ENCODE data around the gene ADGRB3.
"Not testable (repeated sequence)": the region's sequence is repeated elsewhere in the genome, so short reads cannot be mapped to it uniquely, and the experiment has no call there.

ADGRB3 gene

DNA sequence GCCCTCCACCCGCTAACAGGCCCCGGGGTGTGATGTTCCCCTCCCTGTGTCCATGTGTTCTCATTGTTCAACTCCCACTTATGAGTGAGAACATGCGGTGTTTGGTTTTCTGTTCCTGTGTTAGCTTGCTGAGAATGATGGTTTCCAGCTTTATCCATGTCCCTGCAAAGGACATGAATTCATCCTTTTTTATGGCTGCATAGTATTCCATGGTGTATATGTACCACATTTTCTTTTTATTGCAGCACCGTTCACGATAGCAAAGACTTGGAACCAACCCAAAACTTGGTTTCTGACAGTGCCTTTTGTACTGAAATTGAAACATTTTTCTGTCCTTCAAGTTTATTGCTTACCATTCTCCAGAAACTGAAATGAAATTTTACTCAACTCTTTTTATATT lies 653.1 kb downstream of the ADGRB3 start:
- DNase-seq, result not testable (repeated sequence)

- no peak for DNase-seq
Measured at GRCh38 chr6:69289689-69290495, 654.8 kb downstream of the ADGRB3 start.

- DNase-seq, result no peak
Measured at GRCh38 chr6:69293471-69293870, 658.4 kb downstream of the ADGRB3 start.

DNA sequence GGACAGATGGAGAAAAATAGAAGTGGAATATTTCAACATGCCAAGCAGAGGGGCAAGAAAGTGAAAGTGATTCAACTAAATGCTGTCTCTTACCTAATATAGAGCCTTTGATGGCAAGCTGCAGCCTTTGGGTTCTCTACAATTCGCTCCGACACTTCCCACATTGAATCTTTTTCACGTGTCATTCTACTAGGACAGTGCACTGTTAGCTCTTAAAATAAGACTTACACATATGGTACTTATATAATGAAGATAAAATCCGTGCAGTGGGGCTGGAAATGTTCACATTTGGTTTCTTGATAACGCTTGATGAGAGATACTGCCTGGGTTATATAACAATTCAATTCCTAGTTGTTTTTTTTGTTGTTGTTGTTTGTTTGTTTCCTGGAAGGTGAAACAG lies 659.3 kb downstream of the ADGRB3 start:
- no peak for DNase-seq

- DNase-seq, result no peak
Measured at GRCh38 chr6:69294862-69295261, 659.8 kb downstream of the ADGRB3 start.

DNA sequence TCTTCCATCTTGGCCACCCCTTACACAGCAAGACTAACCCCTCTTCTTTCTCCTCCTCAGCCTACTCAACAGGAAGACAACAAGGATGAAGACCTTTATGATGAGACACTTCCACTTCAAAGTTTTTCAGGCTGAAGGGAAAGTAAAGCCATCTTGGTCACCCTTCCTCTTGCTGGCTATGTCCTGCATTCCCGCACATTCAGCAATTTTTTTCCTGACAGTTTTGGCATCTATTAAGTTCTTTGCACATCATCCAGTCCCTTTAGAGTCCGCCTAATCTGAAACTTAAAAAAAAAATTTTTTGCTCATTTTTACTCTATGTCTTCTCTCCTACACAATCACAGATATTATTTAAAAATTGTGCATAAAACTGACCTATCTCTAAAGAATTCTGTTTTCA lies 668.3 kb downstream of the ADGRB3 start:
- DNase-seq, result no peak

DNA sequence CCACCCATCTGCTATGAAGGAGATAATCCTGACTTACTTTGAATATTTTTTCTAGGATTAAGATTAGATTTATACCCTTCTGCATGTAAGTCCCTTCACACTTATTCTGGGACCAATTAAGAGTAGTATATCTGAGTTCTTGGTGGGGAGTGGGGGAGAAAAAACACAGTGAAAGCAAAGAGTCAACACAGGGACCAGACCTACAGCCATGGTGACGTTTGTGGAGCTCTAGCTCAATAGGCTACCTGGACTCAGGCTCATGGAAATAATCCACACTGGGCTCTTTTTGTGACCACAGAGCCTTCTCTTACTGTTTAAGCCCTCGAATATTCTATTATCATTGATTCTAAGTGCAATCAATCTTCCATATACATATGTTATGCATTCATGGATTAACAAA lies 670.4 kb downstream of the ADGRB3 start:
- DNase-seq, result no peak

DNA sequence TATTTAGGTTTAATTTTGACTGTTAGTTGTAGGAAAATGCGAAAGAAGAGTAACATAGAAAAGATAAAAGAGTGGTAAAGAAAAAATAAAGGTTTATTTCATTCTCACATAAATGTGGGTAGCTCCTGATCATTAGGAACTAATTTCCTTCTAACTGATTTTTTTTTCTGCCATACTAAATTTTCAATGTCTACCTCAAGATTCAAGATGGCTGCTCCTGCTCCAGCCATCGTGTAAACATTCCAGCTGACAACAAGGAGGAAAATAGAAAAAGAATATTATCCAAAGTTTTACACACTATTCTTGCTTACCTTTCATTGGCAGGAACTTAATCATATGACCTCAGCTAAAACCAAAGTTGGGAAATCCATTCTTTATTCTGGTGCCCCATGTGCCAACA lies 673.5 kb downstream of the ADGRB3 start:
- DNase-seq, result no peak

DNA sequence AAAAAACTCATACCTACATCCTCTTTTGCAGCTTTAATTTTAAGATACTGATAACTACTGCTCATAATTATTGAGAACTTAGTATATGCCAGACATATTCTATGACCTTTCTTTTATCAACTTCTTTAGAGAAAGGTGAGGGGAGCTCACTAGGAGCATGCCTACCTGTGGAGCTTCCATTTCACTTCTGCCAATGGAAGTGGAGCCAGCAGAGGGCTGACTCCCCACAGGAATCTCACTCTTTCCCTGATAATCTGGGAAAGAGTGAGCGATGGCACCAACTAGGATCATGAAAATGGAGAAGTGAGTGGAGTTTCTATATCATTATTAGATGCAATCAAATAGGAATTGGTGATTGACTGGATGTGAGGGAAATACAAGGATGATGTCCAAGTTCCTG lies 676.8 kb downstream of the ADGRB3 start:
- no peak for DNase-seq

GRCh38 chr6:69314001-69314400 lies 678.9 kb downstream of the ADGRB3 start:
- no peak for DNase-seq

DNA sequence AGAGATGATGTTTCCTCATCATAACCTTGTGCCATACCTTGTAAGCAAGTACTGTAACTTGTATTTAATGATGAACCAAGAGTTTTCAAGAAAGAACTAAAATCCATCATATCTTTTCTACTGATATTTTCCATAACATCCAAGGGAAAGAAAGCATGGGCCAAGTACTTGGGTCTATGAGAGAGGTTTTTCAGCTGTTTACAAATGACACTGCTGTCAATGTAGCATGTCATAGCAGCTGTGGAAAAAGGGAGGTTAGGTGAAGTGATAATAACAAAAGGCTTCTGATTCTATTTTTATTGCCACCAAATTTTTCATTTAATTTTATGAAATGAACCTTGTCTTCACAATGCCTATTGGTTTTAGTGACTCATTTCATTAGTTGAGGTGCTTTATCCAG lies 679.4 kb downstream of the ADGRB3 start:
- no peak for DNase-seq

GRCh38 chr6:69331886-69332285 lies 696.8 kb downstream of the ADGRB3 start:
- no peak for DNase-seq

DNA sequence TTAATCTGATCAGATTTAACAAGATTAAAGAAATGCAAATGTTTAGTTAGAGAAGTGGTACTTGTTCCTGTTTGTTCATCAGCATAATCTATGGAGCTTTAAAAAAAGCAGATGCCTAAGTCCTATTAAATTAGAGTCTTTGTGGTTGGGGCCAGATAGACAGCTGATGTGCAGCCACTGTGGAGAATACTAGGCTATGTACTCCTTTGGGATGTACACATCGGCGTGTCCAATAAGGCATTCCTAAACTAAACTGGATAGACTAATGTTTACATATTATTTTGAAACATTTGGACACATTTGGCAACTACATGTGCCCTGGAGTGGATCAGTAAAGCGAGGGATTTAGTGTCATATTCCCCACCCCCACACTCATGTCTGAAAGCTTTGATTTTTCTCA lies 702.2 kb downstream of the ADGRB3 start:
- no peak for DNase-seq

DNA sequence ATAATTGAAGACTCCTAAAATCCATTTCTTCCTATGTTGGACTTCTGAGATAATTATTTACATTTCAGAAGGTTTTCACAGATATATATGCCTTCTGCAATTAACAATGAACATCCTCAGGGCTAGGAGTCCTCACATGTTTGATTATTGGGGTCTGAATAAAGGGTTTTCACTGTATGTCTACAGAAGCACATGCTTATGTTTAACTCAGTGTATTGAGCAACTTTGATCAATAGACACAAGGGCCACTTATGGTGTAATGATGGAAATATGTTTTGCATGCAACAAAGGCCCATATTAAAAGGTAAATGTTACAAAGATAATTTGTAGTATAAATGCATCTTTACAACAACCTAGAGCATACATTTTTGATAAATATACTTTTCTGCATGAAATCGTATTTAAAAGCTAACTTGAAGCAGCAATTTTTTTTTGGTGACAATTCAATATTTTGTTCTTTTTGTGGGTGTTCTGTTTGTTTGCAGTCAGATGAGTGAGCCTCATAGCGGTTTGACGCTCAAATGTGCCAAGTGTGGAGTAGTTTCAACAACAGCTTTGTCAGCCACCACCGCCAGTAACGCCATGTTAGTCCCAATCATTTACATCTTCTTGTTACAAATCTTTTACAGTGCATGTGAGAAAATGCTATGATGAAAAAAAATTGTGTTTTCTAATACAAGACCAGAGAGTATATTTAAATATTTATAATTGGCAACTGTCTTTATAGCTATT lies 703.5 kb downstream of the ADGRB3 start:
- DNase-seq, result no peak

DNA sequence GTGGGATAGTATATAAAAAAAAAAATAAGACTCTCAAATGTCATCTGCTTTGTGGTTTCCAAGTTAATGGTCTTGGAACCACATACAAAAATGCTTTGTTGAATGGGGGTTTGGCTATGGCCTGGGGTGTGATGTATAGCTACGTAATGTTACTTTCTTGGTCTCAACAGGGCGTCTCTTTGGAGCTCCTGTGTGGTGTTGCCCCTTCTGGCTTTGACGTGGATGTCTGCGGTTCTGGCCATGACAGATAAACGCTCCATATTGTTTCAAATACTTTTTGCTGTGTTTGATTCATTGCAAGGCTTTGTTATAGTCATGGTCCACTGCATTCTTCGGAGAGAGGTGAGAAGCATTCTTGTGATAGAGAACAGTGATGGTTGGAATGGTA lies 704.1 kb downstream of the ADGRB3 start:
- no peak for DNase-seq

DNA sequence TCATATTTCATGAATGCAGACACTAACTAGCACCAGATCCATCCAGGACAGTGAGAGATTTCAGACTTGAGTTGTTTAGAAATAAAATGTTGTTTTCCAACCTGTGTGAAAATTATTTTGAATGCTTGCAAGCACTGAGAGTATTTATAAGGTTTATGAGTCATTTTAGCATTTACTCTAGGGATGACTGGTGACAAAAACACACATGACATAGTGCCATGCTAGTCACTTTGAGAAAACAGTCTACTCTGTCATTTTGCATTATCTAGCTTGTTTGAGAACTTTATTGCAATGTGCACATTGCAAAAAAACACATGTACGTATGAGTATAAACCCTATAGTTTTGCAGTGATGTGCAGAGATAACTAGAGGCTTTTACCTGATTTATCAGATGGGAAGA lies 705.1 kb downstream of the ADGRB3 start:
- DNase-seq, result no peak

- no peak for DNase-seq
Measured at GRCh38 chr6:69343851-69344250, 708.8 kb downstream of the ADGRB3 start.

GRCh38 chr6:69349771-69350170 lies 714.7 kb downstream of the ADGRB3 start:
- no peak for DNase-seq

DNA sequence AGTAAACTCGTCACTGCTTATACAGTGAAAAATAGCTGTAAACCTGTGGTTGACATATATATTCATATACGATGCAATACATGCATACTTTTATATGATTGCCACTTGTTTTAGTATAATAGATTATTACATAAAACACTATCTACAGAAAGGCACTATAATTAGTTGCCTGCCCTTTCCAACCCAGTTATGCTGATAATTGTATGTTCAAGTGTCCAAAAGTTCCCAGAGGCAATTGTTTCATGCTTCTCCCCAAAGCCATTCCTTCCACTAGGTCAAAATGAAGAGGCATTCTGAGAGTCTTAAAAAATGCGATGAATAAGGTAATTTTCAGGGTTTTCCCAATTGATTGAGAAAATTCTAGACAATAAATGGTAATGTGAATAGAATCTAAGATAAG lies 727.1 kb downstream of the ADGRB3 start:
- DNase-seq, result no peak

GRCh38 chr6:69366831-69367230 lies 731.7 kb downstream of the ADGRB3 start:
- DNase-seq, result no peak

GRCh38 chr6:69368613-69369012 lies 733.5 kb downstream of the ADGRB3 start:
- no peak for DNase-seq

- DNase-seq, result no peak
Measured at GRCh38 chr6:69370763-69371162, 735.7 kb downstream of the ADGRB3 start.

GRCh38 chr6:69378326-69378725 lies 743.2 kb downstream of the ADGRB3 start:
- no peak for DNase-seq

DNA sequence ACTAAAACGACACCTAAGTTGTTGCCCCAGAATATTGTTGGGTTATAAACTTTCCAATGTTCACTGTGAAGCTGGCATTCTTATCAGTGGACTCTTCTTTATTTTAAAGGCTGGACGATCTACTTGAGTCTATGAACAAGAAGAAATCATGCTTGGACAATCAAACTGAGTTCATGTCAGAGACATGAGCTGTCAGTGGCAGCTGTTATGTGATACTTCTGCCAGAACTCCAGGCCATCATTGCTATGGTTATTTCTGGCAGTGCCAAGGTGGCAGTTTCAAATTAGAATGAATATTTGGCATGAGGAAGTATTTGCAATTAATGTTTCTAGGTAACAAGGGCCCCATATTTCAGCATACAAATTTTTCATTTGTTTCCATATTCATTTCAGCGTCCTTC lies 744.4 kb downstream of the ADGRB3 start:
- no peak for DNase-seq

DNA sequence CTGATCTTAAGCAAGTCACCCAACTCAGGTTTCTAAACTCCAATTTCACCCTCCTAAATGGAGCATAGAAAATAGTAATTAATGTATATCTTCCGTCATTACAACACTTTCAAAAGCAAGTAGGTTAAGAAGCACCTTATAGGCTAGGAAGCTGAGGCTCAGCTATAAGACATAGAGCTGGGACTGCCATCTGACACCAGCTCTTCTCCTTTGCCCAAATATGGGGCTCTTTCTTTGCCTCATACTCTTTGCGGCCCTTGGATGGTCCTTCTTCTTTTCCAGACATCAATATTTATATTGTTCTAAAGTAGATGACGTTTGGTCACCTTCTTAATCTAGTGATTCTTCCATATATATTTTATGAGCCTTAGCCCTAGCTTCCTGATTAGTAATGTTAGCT lies 748.5 kb downstream of the ADGRB3 start:
- DNase-seq, result no peak
